GM21576 (cell line): ENCODE data around the gene LIMS2.

Experiments used
- ATAC-seq: cut with Tn5 transposase; IDR thresholded peaks from one replicate; pipeline ENCODE4 v1.9.1; 2021; ENCODE audit warnings: mild to moderate bottlenecking, moderate library complexity; ENCODE audit not compliant: unreplicated experiment

Gene LIMS2

GRCh38 chr2:127608061-127609030 is 67.0 kb downstream of the LIMS2 start:
- ATAC-seq = no peak

GRCh38 chr2:127607399-127607908 is 67.9 kb downstream of the LIMS2 start:
- no peak for ATAC-seq

GRCh38 chr2:127606625-127607398 is 68.5 kb downstream of the LIMS2 start:
- no peak for ATAC-seq

GRCh38 chr2:127605691-127606263 is 69.6 kb downstream of the LIMS2 start:
- ATAC-seq = no peak

GRCh38 chr2:127604986-127605385 is 70.3 kb downstream of the LIMS2 start:
- ATAC-seq = no peak

GRCh38 chr2:127599211-127599610 is 76.1 kb downstream of the LIMS2 start:
- ATAC-seq = no peak

GRCh38 chr2:127598711-127599110 is 76.6 kb downstream of the LIMS2 start:
- ATAC-seq = no peak

- ATAC-seq = no peak
These were observed 77.3 kb downstream of the LIMS2 start for GRCh38 chr2:127597984-127598380.

- no peak for ATAC-seq
These were observed 78.0 kb downstream of the LIMS2 start for GRCh38 chr2:127597046-127597983.

- no peak for ATAC-seq
These were observed 78.9 kb downstream of the LIMS2 start for GRCh38 chr2:127596311-127597045.

GRCh38 chr2:127594116-127594591 is 81.2 kb downstream of the LIMS2 start:
- no peak for ATAC-seq

GRCh38 chr2:127593228-127594115 is 81.9 kb downstream of the LIMS2 start:
- ATAC-seq = no peak

- ATAC-seq = no peak
These were observed 82.5 kb downstream of the LIMS2 start for GRCh38 chr2:127592761-127593227.

GRCh38 chr2:127591221-127591923 is 84.0 kb downstream of the LIMS2 start:
- ATAC-seq = peak; percentile 68

GRCh38 chr2:127590386-127591190 is 84.7 kb downstream of the LIMS2 start:
- no peak for ATAC-seq

- no peak for ATAC-seq
These were observed 85.5 kb downstream of the LIMS2 start for GRCh38 chr2:127589841-127590240.

GRCh38 chr2:127589358-127589757 is 86.0 kb downstream of the LIMS2 start:
- no peak for ATAC-seq
